Thymus (tissue), 11 donors: Measurements from ENCODE around the gene NECTIN1. TPM values are rescaled to one million over a fixed set of nuclear protein-coding genes. Genes with fewer than 3 reads are reported as not detected.

Experiments
- DNase-seq, 9 donors: peaks; one replicate each; pipeline ENCODE4 v3.0.0-alpha.2; 2013; ENCODE audit warnings: low spot score in 9 of 9, low read depth in 6 of 9, missing footprints in 1 of 9
- H3K27ac ChIP-seq, 2 donors: one replicate each; pipeline ENCODE4 v1.5.1; 2013; ENCODE audit warnings: control low read depth in 1 of 2, low read depth in 1 of 2, low read length in 1 of 2, mild to moderate bottlenecking in 1 of 2, moderate library complexity in 1 of 2
- H3K27me3 ChIP-seq, 2 donors: one replicate each; pipeline ENCODE4 v1.5.1; 2013; ENCODE audit warnings: low read length in 1 of 2; ENCODE audit not compliant: control insufficient read depth in 2 of 2, insufficient read depth in 1 of 2
- H3K36me3 ChIP-seq, 2 donors: one replicate each; pipeline ENCODE4 v1.5.1; 2013; ENCODE audit warnings: low read length in 1 of 2, mild to moderate bottlenecking in 1 of 2, moderate library complexity in 1 of 2; ENCODE audit not compliant: control insufficient read depth in 2 of 2, insufficient read depth in 2 of 2
- H3K4me1 ChIP-seq, 2 donors: one replicate each; pipeline ENCODE4 v1.5.1; 2013; ENCODE audit warnings: low read length in 2 of 2; ENCODE audit not compliant: control insufficient read depth in 2 of 2, insufficient read depth in 2 of 2
- H3K4me3 ChIP-seq, 2 donors: one replicate each; pipeline ENCODE4 v1.5.1; 2013; ENCODE audit warnings: low read length in 2 of 2, control low read depth in 1 of 2, mild to moderate bottlenecking in 1 of 2
- H3K9me3 ChIP-seq, 2 donors: one replicate each; pipeline ENCODE4 v1.5.1; 2013; ENCODE audit warnings: low read length in 1 of 2, mild to moderate bottlenecking in 1 of 2; ENCODE audit not compliant: control insufficient read depth in 2 of 2, insufficient read depth in 1 of 2
- WGBS: extraction: QIAGEN DNeasy Blood & Tissue Kit; methylation state at CpG from one replicate; pipeline ENCODE4 v1.1.7; 2013; 5-methylcytosine and 5-hydroxymethylcytosine counted together
- polyA plus RNA-seq: library from polyadenylated mRNA; stranded (reverse); fragments of 200-250 nt; gene quantifications from one replicate; pipeline ENCODE4 v1.2.3, GENCODE V29; 2013
- total RNA-seq: library from RNA; stranded (reverse); fragments of 120-200 nt; gene quantifications from one replicate; pipeline ENCODE4 v1.2.4, GENCODE V29; 2013
- donor health status: healthy.

The NECTIN1 gene
- total and polyA plus RNA-seq, 2 donors, result 6.5 to 11.7 TPM

GRCh38 chr11:119758291-119758690 is 29.3 kb upstream of the NECTIN1 start:
- Histone ChIP-seq H3K9me3 (no peaks in the 10 kb centered on the region), H3K4me3 (no peak overlapping the region), H3K27ac (no peak overlapping the region), H3K36me3 (no peaks in the 10 kb centered on the region), H3K27me3 (peaks cover 0 to 12% of the 10 kb centered on the region in 2 donors), H3K4me1 (no peaks in the 10 kb centered on the region)
- WGBS, result 68% methylated on average over 2 of the region's 2 CpGs
- DNase-seq, result no peak

- Histone ChIP-seq H3K27me3 (peaks cover 0 to 12% of the 10 kb centered on the region in 2 donors), H3K4me1 (no peaks in the 10 kb centered on the region), H3K9me3 (no peaks in the 10 kb centered on the region), H3K27ac (no peak overlapping the region), H3K36me3 (no peaks in the 10 kb centered on the region), H3K4me3 (no peak overlapping the region)
- no peak for DNase-seq
- WGBS, result 91% methylated on average over 5 of the region's 5 CpGs
These were observed 28.4 kb upstream of the NECTIN1 start for GRCh38 chr11:119757378-119757777.

- Histone ChIP-seq H3K27me3 (peaks cover 0 to 14% of the 10 kb centered on the region in 2 donors), H3K36me3 (no peaks in the 10 kb centered on the region), H3K4me1 (no peaks in the 10 kb centered on the region), H3K9me3 (no peaks in the 10 kb centered on the region), H3K4me3 (no peak overlapping the region), H3K27ac (no peak overlapping the region)
- no peak for DNase-seq
- WGBS, result 85% methylated on average over 5 of the region's 5 CpGs
These were observed 27.3 kb upstream of the NECTIN1 start for GRCh38 chr11:119756169-119756865.

GRCh38 chr11:119755356-119756071 is 26.5 kb upstream of the NECTIN1 start:
- DNase-seq, result no peak

GRCh38 chr11:119754656-119755355 is 25.8 kb upstream of the NECTIN1 start:
- Histone ChIP-seq H3K36me3 (no peaks in the 10 kb centered on the region), H3K9me3 (no peaks in the 10 kb centered on the region), H3K4me3 (no peak overlapping the region), H3K4me1 (no peaks in the 10 kb centered on the region), H3K27me3 (peaks cover 0 to 18% of the 10 kb centered on the region in 2 donors), H3K27ac (no peak overlapping the region)
- 77% methylated on average over 18 of the region's 18 CpGs for WGBS
- no peak for DNase-seq

More at GRCh38 chr11:119755356-119756071, 26.5 kb upstream of the NECTIN1 start:
- Histone ChIP-seq H3K9me3 (no peaks in the 10 kb centered on the region), H3K36me3 (no peaks in the 10 kb centered on the region), H3K27ac (no peak overlapping the region), H3K4me1 (no peaks in the 10 kb centered on the region), H3K4me3 (no peak overlapping the region), H3K27me3 (peaks cover 0 to 14% of the 10 kb centered on the region in 2 donors)
- WGBS, result 84% methylated on average over 9 of the region's 9 CpGs

GRCh38 chr11:119754199-119754598 is 25.2 kb upstream of the NECTIN1 start:
- Histone ChIP-seq H3K4me3 (no peak overlapping the region), H3K27ac (no peak overlapping the region), H3K4me1 (no peaks in the 10 kb centered on the region), H3K9me3 (no peaks in the 10 kb centered on the region), H3K27me3 (peaks cover 0 to 19% of the 10 kb centered on the region in 2 donors), H3K36me3 (no peaks in the 10 kb centered on the region)
- 93% methylated on average over 4 of the region's 4 CpGs for WGBS
- no peak for DNase-seq

- H3K27me3 ChIP-seq, result peaks cover 0 to 24% of the 10 kb centered on the region in 2 donors
- no peak for DNase-seq
- no peaks in the 10 kb centered on the region for H3K36me3 ChIP-seq
- no peak overlapping the region for H3K4me3 ChIP-seq
- no peaks in the 10 kb centered on the region for H3K4me1 ChIP-seq
- H3K27ac ChIP-seq, result no peak overlapping the region
- WGBS, result 81% methylated on average over 3 of the region's 3 CpGs
- no peaks in the 10 kb centered on the region for H3K9me3 ChIP-seq
These were observed 23.9 kb upstream of the NECTIN1 start for GRCh38 chr11:119752946-119753345.

GRCh38 chr11:119752345-119752871 is 23.4 kb upstream of the NECTIN1 start:
- 88% methylated on average over 5 of the region's 5 CpGs for WGBS
- Histone ChIP-seq H3K9me3 (no peaks in the 10 kb centered on the region), H3K4me3 (no peak overlapping the region), H3K36me3 (no peaks in the 10 kb centered on the region), H3K27me3 (peaks cover 0 to 26% of the 10 kb centered on the region in 2 donors), H3K27ac (peak overlapping the region in 1 of 2 donors; percentile 74), H3K4me1 (no peaks in the 10 kb centered on the region)
- no peak for DNase-seq

GRCh38 chr11:119750056-119750455 is 21.1 kb upstream of the NECTIN1 start:
- DNase-seq, result no peak
- WGBS, result 89% methylated on average over 8 of the region's 8 CpGs
- Histone ChIP-seq H3K27ac (no peak overlapping the region), H3K4me1 (no peaks in the 10 kb centered on the region), H3K27me3 (peaks cover 0 to 31% of the 10 kb centered on the region in 2 donors), H3K4me3 (no peak overlapping the region), H3K9me3 (no peaks in the 10 kb centered on the region), H3K36me3 (no peaks in the 10 kb centered on the region)
